Measurements from ENCODE around the gene RASGEF1B.
A peak's percentile ranks its signal among the peaks of the same experiment; 100 is the strongest.

Gene RASGEF1B

DNA sequence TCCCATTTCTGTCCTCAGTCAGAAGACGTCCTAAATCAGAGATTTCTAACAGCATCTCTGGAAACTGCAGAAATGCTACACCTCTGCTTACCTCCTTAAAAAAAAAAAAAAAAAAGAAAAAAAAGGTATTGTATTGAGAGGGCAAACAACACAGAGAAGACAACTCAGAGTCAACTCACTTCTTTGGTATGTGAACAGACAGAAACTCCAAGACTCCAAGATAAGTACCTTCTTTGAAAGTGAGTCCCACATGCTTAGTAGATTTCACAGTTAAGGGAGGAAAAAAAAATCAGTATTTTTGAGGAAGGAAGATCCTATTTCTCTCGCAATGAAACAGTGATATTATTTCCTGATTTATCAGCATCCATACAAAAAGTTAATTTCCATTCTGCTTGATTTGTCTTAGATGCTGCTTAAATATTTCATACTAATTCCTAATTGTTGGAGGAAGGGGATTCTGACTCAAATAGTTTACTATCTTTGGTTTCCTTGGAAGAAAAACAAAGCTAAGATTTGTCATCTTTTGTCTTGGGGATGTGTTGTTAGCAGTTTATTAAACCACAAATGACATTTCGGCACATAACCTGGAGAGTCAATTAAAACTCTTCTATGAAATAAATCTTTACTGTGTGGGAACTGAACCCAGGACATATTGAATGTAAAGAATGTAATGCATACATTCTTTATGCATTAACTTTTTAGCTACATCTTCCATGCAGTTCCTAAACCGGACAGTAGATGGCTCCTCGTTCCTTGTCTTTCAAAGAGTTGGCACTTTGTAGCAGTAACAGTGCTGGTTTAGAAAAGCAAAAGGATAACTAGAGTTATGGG lies 4.7 kb downstream of the RASGEF1B start:
- peak; percentile 30 to 45 for DNase-seq (ENCODE audit: low read depth in 1 of 2, low spot score in 1 of 2)

DNA sequence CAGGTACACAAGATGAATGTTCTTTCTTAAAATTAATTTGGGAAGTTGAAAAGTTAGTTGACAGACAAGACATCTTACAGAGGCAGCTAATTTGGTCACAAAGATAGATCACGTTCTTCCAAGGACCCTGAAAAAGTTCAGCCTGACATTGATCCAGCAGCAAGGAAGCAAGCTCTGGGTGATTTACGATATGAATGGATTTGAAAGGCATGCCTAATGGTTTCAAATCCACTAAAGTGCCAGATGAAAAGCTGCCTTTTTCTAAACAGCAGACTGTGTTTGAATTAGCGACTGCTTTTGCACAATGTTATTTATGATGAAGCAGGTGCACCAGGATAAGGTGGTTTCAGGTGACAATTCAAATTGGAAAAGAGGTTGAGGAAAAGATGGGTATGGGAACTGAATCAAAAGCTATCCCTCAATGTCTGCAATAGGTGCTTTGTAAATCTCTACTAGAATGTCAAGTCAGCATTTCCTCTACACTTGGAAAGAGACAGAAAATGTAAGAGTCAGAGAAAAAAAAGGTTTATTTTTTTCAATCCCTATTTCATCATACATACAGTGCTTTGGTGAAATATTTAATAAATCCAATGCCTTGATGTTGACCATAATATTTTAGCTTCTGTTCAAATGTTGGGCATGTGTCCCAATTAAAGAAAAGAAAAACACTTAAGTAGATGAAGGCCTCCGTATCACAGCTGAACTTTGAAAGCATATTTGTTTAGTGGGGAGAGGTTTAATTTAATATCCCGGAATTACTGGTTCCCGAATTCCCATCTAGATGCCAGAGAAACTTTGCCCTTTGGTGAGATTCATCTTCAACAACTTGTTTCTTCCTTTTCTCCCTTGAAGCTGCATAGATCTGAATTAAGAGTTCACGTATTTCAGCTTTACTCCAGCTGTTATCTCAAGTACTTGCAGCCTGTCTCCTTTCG lies 6.0 kb downstream of the RASGEF1B start:
- DNase-seq (ENCODE audit: low read depth in 1 of 2, low spot score in 1 of 2), result no peak

GRCh38 chr4:81460834-81461233 lies 10.9 kb downstream of the RASGEF1B start:
- DNase-seq (ENCODE audit: low read depth in 1 of 2, low spot score in 1 of 2), result no peak

GRCh38 chr4:81460191-81460701 lies 11.5 kb downstream of the RASGEF1B start:
- DNase-seq (ENCODE audit: low read depth in 1 of 2, low spot score in 1 of 2), result no peak

GRCh38 chr4:81459228-81459627 lies 12.5 kb downstream of the RASGEF1B start:
- no peak for DNase-seq (ENCODE audit: low read depth in 1 of 2, low spot score in 1 of 2)

GRCh38 chr4:81457921-81458520 lies 13.7 kb downstream of the RASGEF1B start:
- DNase-seq (ENCODE audit: low read depth in 1 of 2, low spot score in 1 of 2), result no peak

DNA sequence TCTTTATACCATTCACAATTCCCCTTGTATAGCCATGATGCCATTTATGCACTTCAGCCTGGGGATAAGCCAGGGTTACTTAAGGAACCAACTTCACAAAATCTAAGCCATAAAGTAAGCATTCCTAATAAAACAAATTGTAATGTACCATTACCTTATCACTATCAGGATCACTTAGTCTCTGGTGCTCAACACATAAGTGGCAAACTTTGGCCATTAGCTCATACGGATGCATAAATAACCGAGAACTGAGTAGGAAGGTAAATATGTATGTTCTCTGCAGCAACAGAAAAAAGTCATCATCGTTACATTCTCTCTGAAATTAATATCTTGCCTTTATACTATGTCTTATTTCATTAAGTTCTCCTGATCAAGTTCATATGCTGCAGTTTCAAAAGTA lies 14.4 kb downstream of the RASGEF1B start:
- no peak for DNase-seq (ENCODE audit: low read depth in 1 of 2, low spot score in 1 of 2)

- no peak for DNase-seq (ENCODE audit: low read depth in 1 of 2, low spot score in 1 of 2)
These were observed 15.8 kb downstream of the RASGEF1B start for GRCh38 chr4:81455897-81456296.

DNA sequence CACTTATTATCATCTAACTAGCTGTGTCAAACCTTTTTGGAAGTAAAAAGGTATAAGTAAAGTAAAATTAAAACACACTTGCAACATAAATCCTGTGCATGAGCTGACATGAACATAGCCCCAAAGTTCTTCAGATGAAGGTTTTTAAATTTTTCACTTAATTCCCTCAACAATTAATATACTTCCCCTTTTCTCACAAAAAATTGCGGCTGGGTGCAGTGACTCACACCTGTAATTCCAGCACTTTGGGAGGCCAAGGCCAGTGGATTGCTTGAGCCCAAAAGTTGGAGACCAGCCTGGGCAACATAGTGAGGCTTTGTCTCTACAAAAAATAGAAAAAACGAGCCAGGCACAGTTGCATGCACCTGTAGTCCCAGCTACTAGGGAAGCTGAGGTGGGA lies 16.8 kb downstream of the RASGEF1B start:
- no peak for DNase-seq (ENCODE audit: low read depth in 1 of 2, low spot score in 1 of 2)

GRCh38 chr4:81454499-81454898 lies 17.2 kb downstream of the RASGEF1B start:
- DNase-seq (ENCODE audit: low read depth in 1 of 2, low spot score in 1 of 2), result no peak

DNA sequence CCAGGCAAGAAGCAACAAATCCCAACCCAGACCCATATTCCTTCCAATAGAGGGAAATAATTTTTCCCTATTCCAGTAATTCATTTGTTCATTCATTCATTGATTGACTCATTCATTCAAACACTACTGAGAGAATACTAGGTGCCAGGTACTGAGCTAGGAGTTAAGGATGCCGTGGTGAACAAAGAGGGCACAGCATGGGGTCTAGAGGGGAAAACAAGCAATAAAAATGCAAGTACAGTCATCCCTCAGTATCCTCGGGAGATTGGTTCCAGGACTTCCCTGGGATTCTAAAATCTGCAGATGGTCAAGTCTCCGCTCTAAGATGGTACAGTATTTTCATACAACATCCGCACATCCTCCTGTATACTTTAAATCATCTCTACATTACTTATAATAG lies 18.7 kb downstream of the RASGEF1B start:
- DNase-seq (ENCODE audit: low read depth in 1 of 2, low spot score in 1 of 2), result no peak

- no peak for DNase-seq (ENCODE audit: low read depth in 1 of 2, low spot score in 1 of 2)
These were observed 19.2 kb downstream of the RASGEF1B start for GRCh38 chr4:81452452-81453006.

DNA sequence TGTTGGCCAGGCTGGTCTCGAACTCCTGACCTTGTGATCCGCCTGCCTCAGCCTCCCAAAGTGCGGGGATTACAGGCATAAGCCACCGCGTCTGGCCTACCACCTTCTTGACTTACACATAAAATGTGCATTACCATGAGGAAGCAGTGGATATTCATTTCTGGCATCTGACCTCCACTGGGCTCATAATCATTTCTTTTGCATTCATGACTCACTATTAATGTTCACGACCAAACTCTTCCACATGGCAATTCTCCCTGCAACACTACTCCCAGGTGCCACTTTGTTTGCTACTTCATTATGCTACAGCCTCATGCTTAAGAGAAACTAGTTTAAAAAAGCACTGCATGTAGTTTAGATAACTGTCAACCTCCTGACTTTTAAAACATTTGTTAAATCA lies 22.7 kb downstream of the RASGEF1B start:
- DNase-seq (ENCODE audit: low read depth in 1 of 2, low spot score in 1 of 2), result no peak

DNA sequence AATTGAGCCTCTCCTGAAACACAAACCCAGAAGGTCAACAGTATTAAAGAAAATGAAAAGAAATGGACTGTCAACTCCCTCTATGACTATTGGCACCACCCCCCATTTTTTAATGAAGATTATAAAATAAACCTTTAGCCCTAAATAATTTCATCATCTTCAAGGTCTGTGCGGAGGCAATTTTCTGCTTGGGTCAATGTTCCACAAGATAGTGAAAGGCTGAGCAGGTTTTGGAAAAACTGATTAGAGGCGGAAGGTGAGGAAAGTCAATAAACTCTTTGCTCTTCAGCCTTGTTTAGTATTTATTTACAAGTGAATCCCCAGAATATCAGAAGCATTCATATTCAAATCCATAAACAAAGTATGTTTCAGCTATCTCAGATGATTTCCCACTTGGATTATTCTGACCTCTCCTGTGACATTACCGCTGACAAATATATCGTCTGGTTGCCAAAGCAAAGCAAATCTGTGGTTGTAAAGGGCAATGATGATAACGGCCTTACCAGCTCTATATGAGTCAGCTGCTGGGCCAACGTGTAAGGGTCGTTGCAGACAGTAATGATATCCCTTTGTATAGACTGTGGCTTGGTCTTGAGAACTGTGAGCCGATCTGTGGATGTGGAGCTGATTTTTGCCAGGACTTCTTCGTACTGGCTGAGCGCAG lies 24.0 kb downstream of the RASGEF1B start:
- no peak for DNase-seq (ENCODE audit: low read depth in 1 of 2, low spot score in 1 of 2)

- DNase-seq (ENCODE audit: low read depth in 1 of 2, low spot score in 1 of 2), result no peak
These were observed 25.1 kb downstream of the RASGEF1B start for GRCh38 chr4:81446634-81447033.

DNA sequence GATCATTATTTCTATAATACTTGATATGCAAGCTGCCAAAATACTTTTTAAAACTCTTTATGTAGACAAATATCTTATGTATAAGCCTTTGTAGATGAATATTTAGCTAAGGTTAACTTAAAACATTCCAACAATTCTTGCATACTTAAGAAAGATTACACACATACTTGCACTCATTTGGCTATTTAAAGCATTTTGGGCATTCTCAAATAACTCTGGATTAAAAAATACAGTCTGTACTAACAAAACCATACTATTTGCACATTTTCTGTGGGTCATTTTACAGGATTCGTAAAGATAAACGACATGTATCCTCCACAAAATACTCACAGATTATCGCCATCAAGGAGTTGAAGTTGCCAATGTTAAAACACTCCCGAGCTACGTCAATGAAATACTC lies 26.5 kb downstream of the RASGEF1B start:
- no peak for DNase-seq (ENCODE audit: low read depth in 1 of 2, low spot score in 1 of 2)

DNA sequence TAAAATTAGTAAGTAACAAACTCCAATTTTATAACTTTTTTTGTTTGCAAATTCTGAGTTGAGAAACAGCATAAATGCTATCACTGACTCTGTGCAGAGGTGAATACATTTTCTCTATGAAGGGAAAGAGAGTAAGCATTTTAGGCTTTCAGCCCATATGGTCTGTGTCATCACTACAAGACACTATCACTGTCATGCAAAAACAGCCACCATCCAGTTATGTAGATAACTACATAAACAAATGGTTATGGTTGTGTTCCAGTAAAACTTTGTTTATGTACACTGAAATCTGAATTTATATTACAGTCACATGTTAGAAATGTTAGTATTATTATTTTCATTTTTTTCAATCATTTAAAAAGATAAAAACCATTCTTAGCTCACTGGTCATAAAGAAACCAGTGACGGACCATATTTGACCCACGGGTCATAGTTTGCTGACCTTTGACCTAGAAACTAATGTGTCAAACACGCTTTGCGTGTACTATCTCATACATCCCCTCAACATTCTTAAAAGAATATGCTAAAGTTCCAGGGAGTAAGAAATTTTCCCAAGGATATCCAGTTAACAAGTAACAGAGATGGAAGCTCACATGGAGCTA lies 29.1 kb downstream of the RASGEF1B start:
- DNase-seq (ENCODE audit: low read depth in 1 of 2, low spot score in 1 of 2), result no peak

DNA sequence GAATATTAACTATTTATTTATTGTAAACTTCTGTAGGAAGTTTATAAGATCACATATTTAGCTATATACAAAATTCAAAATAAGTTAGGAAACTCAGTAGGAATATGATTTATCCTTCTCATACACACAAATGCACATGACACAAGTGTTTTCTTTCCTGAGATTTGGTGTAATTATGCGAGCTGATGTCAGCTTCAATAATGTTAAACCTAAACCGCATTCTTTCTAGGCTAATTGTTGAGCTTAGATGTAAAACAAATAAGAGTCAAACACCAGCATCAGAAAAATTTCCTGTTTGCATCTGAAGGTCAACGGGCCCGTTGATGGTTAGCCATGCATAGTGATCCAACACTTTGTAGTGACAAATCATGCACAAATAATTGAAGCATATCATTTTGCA lies 30.8 kb downstream of the RASGEF1B start:
- no peak for DNase-seq (ENCODE audit: low read depth in 1 of 2, low spot score in 1 of 2)

GRCh38 chr4:81436941-81437574 lies 34.6 kb downstream of the RASGEF1B start:
- no peak for DNase-seq (ENCODE audit: low read depth in 1 of 2, low spot score in 1 of 2)

DNA sequence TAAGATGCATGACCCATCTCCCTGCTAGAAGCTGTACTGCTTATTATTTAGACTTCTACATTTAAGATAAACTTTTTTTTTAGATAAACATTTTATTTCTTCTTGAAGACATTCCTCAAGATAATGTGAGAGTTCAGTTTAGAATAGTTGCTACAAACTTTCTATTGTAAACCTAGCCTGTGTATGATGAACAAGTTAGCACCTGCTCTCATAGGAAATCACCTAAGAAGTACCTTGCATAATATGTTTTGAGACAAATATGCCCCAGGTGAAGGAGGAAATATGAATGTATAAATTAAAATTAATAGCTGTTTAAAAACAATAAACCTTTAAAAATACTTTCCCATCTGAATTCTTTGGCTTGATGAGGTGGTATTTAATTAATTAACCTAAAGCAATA lies 35.6 kb downstream of the RASGEF1B start:
- DNase-seq (ENCODE audit: low read depth in 1 of 2, low spot score in 1 of 2), result no peak

All from activated T-helper 1 cell treated with anti-CD3 and anti-CD28 coated beads, Interleukin-2, amount 50 U/mL, for 16 hours (primary cell).